HG02970 (cell line): Measurements from ENCODE around the gene RTBDN.

ENCODE experiments used
- ATAC-seq: cut with Tn5 transposase; IDR thresholded peaks from one replicate; pipeline ENCODE4 v1.9.1; 2021; ENCODE audit warnings: mild to moderate bottlenecking, moderate library complexity, moderate number of reproducible peaks; ENCODE audit not compliant: unreplicated experiment, low FRiP score

RTBDN gene

GRCh38 chr19:12794196-12794941 lies 40.0 kb downstream of the RTBDN start:
- no peak for ATAC-seq

GRCh38 chr19:12793290-12794195 lies 40.8 kb downstream of the RTBDN start:
- ATAC-seq = peak; percentile 26

- ATAC-seq = no peak
Observed at GRCh38 chr19:12792853-12793289, 41.5 kb downstream of the RTBDN start.

DNA sequence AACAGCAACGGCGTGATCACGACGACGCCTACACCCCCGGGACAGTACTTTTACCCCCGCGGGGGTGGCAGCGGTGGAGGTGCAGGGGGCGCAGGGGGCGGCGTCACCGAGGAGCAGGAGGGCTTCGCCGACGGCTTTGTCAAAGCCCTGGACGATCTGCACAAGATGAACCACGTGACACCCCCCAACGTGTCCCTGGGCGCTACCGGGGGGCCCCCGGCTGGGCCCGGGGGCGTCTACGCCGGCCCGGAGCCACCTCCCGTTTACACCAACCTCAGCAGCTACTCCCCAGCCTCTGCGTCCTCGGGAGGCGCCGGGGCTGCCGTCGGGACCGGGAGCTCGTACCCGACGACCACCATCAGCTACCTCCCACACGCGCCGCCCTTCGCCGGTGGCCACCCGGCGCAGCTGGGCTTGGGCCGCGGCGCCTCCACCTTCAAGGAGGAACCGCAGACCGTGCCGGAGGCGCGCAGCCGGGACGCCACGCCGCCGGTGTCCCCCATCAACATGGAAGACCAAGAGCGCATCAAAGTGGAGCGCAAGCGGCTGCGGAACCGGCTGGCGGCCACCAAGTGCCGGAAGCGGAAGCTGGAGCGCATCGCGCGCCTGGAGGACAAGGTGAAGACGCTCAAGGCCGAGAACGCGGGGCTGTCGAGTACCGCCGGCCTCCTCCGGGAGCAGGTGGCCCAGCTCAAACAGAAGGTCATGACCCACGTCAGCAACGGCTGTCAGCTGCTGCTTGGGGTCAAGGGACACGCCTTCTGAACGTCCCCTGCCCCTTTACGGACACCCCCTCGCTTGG lies 42.1 kb downstream of the RTBDN start:
- no peak for ATAC-seq

GRCh38 chr19:12791345-12792050 lies 42.9 kb downstream of the RTBDN start, which contains the start of gene JUNB:
JUNB (plus strand) TSS chr19:12791486; CDS start chr19:12791772, 286 bp downstream.
- peak; percentile 30 for ATAC-seq

DNA sequence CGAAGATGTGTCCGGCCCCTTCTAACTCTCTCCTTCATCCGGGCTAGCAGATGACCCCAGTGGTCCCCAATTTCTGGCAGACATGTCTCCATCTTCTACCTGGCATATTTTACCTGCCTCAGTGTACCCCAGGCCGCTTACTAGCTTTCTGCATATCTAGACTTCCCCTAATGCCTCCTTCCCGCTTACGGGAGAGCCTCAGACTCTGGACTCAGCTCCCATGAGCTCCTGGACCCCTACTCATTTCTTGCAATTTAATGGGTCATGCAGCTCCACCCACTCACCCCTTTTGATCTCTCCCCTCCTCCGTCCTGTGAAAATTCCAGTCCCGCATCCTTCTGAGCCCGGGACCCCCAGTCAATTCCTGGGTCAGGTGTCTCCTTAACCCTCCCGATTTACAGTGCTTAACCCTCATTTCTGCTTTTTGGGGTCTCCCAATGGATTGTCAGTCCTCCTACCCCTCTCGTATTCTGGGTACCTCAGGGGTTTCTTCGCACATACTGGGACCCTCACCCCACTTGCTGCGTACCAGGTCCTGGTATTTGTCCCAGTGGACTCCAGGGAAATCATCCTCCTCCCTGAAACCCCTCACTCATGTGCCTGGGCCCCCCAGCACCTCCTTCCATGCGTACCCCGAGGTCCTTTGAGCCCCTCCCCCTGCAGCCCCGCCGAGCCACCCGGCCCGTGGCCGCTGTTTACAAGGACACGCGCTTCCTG lies 43.6 kb downstream of the RTBDN start:
- no peak for ATAC-seq

DNA sequence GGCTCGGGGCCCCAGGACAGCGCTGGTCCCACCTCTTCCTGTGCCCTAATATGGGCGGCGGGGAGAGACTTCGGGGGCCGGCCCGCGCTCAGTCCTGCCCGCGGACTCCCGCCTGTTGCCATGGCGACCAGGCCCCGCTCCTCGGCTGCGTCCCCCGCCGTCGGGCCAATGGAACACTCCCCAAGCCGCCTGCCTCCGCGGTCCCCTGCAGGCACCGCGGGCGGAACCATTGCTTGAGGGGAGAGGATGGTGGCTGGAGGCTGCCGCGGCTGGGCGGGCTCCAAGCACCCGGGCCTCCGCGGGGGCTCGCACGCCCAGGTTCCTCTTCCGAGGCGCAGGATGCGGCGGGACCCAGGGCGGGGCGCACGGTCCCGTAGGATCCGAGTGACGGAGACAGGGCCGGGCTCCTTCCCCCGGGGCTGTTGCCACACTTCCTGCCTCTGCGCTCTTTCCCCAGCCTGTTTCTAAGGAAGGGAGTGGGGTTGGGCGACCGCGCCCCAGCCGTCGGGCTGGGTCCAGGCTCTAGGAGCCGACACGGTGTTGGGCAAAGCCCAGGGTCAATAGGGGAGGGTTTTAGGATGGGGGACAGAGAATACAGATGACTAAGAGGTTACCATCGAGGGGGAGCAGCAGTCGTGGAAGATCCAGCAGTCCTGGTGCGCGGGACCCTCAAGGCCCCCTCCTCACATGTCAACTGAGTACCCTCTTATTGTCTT lies 44.3 kb downstream of the RTBDN start:
- peak; percentile 29 for ATAC-seq

DNA sequence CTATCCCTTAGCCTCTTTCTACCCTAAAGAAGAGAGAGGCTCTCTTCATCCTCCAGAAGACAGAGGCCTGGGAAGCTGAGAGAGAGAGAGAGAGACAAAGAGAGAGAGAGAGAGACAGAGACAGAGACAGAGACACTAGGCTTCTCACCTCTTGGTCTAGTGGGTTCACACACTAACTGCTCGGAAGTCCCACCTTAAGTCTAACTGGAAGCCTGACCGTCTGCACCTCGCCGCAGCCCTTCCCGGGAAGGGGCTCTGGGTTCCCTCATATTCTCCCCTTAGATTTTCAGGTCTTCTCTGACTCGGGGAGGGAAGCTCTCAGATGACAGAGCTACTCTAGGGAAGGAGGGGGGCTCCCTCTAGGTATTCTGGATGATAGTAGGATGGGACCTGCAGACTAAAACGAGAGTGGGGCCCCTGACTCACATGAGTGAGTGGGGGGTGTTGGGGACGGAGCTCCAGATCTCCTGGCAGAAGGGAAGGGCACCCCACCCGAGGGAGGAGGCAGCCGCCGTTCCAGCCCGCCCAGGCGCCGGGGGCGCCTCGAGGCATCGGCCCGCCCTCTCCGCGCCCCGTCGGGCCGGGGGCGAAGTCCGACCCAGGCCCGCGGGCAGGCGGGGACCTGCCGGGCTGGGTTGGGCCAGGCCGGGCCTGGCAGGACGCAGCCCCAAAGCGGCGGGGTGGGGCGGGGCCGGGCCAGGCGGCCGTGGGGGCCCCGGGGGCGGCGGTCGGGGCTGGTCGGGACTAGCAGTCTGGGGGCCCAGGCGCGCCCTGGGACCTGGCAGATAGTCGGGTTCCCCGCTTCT lies 45.1 kb downstream of the RTBDN start:
- ATAC-seq = no peak

GRCh38 chr19:12788682-12789097 lies 45.7 kb downstream of the RTBDN start:
- no peak for ATAC-seq

GRCh38 chr19:12788042-12788681 lies 46.2 kb downstream of the RTBDN start:
- ATAC-seq = no peak

DNA sequence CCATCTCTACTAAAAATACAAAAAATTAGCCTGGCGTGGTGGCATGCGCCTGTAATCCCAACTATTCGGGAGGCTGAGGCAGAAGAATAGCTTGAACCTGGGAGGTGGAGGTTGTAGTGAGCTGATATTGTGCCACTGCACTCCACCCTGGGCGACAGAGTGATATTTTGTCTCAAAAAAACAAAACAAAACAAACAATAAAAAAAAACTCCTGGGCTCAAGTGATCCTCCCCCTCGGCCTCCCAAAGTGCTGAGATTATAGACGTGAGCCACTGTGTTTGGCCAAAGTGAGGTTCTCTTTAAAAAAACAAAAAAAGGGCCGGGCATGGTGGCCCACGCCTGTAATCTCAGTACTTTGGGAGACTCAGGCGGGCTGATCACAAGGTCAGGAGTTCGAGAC lies 46.9 kb downstream of the RTBDN start:
- no peak for ATAC-seq

DNA sequence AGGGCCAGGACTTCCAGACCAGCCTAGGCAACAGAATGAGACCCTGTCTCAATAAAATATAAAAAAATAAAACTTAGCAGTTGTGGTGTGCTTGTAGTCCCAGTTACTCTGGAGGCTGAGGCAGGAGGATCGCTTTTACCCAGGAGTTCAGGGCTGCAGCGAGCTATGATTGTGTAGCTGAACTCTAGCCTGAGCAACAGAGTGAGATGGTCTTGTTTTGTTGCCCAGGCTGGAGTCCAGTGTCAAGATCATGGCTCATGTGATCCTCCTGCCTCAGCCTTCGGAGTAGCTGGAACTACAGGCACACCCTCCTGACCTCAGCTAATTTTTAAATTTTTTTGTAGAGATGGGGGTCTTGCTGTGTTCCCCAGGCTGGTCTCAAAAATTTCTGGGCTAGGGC lies 47.4 kb downstream of the RTBDN start:
- ATAC-seq = no peak

DNA sequence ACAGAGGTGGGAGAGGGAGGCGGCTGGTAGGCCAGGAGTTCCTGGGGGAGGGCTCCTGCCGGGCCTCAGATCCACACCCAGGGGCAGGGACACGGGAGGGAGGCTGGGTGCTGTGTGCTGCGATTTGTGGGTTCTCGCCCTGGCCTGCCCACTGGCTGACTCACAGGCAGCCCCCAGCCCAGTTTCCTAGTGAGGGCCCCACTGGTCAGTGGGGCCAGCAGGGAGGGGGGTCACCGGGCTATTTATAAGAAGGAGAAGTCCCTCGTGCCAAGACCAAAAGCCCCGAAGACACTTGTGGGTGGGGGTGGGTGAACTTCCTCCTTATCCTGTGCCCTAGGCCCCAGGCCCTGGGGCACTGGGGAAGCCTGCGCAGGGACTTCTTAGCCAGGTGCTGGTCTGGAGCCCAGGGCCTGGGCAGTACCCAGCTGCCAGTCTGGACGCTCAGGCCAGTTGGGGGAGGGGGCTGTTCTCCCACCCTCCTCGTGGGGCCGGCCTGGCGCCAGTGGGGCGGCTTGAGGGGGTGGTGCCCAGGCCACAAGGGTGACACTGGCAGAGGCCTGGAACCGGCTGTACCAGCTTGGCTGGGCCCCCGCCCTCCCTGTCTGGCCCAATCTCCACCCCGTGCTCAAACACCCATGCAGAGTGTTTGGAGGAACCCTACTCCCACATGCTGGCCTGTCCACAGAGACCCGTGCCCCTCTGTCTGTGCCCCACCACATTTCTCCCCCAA lies 48.1 kb downstream of the RTBDN start:
- ATAC-seq = no peak

GRCh38 chr19:12785431-12786031 lies 48.8 kb downstream of the RTBDN start:
- ATAC-seq = no peak

DNA sequence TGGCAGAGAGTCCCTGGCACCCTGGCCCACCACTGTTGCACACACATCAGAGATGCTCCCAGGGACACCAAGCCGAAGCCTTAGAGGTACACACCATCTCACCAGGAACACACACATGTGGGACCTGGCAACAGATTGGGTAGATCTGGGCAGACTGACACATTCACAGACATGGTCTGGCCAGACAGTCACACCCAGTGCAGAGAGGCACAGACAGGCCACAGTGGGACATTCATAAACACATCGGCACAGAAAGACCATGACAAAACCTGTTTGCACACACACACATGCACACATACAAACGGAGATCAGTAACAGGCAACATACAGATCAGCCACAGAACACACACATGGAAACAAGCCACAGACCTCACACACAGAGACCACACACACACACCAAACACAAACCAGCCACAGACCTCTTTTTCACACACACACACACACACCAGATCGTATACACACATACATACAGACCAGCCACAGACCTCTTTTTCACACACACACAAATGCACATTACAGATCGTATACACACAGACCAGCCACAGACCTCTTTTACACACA lies 49.4 kb downstream of the RTBDN start:
- no peak for ATAC-seq

GRCh38 chr19:12784394-12784870 lies 49.9 kb downstream of the RTBDN start:
- no peak for ATAC-seq
